HG02970 (cell line): ENCODE results near the gene CDKN2B-AS1.

ENCODE experiments used
- ATAC-seq: cut with Tn5 transposase; IDR thresholded peaks from one replicate; pipeline ENCODE4 v1.9.1; 2021; ENCODE audit warnings: mild to moderate bottlenecking, moderate library complexity, moderate number of reproducible peaks; ENCODE audit not compliant: unreplicated experiment, low FRiP score

CDKN2B-AS1 gene

GRCh38 chr9:22112870-22113821 lies 118.6 kb downstream of the CDKN2B-AS1 start:
- no peak for ATAC-seq

- no peak for ATAC-seq
Measured at GRCh38 chr9:22114956-22115355, 120.4 kb downstream of the CDKN2B-AS1 start.

GRCh38 chr9:22116758-22117157 lies 122.2 kb downstream of the CDKN2B-AS1 start:
- ATAC-seq: no peak

- no peak for ATAC-seq
Measured at GRCh38 chr9:22117511-22118384, 123.2 kb downstream of the CDKN2B-AS1 start.

GRCh38 chr9:22118810-22119521 lies 124.4 kb downstream of the CDKN2B-AS1 start:
- no peak for ATAC-seq

- no peak for ATAC-seq
Measured at GRCh38 chr9:22119522-22120158, 125.0 kb downstream of the CDKN2B-AS1 start.

GRCh38 chr9:22120159-22120549 lies 125.6 kb downstream of the CDKN2B-AS1 start:
- no peak for ATAC-seq

GRCh38 chr9:22120595-22120994 lies 126.0 kb downstream of the CDKN2B-AS1 start:
- no peak for ATAC-seq

- no peak for ATAC-seq
Measured at GRCh38 chr9:22124263-22125011, 129.8 kb downstream of the CDKN2B-AS1 start.

GRCh38 chr9:22129133-22129532 lies 134.5 kb downstream of the CDKN2B-AS1 start:
- ATAC-seq: no peak

- ATAC-seq: no peak
Measured at GRCh38 chr9:22129633-22130032, 135.0 kb downstream of the CDKN2B-AS1 start.

- no peak for ATAC-seq
Measured at GRCh38 chr9:22131817-22132216, 137.2 kb downstream of the CDKN2B-AS1 start.

DNA sequence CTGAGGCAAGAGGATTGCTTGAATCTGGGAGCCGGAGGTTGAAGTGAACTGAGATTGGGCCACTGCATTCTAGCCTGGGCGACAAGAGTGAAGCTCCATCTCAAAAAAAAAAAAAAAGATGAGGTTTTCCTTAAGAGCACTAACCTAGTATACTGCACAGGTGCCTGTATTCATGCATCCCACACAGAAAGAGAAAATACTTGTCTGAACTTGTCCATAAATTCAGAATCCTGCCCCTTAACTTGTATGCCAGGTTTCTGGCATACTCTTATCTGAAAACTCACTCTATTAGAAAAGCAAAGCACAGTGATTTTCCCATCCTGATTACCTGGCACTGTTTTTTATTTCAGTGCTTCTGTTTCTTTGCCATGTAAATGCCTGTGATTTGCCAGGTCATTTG lies 139.8 kb downstream of the CDKN2B-AS1 start:
- ATAC-seq: no peak

DNA sequence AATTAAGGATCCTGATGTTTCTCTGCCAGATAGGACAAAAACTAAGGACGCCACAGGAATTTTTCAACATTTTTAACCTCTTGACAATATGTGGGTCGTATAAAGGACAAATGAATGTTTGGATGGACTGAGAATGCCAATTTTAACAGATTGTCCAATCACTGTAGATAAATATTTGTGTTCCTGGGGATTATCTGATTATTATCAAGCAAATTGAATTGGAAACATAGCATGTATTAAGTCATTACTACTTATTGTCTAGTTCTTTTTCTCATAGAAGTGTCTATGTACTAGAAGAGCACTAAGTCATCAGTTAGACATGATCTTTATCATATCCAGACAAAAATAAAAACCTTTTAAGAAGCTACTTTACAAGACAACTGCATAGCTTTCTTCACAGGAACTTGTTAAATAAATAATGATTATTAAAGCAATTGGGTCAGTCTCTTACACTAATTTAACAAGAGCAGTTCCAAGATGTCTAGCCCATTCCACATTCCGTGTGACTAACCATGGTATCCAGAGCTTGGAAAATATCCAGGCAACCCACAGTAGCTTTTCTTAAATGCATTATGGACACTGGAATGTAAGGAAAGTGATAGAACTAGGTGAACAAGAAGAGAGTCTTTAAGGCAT lies 142.0 kb downstream of the CDKN2B-AS1 start:
- no peak for ATAC-seq

DNA sequence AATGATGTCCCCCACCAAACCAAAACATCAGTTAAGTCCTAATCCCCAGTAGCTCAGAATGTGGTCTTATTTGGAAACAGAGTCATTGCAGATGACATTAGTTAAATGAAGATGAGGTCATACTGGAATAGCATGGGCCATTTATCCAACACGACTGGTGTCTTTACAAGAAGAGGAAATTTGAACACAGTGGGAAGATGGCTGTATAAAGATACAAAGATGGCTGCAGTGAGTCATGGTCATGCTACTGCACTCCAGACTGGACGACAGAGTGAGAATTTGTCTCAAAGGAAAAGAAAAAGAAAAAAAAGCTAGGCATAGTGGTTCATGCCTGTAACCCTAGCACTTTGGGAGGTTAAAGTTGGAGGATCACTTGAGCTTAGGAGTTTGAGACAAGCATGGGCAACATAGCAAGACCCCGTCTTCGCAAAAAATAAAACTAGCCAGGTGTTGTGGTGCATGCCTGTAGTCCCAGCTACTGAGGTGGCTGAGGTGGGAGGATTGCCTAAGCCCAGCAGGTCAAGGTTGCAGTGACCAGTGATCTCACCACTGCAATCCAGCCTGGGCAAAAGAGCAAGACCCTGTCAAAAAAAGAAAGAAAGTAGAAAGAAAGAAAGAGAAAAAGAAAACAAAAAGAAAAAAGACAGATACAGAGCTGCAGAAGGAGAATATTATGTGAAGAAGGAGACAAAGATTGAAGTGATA lies 144.5 kb downstream of the CDKN2B-AS1 start:
- ATAC-seq: no peak

GRCh38 chr9:22141908-22142307 lies 147.3 kb downstream of the CDKN2B-AS1 start:
- no peak for ATAC-seq

DNA sequence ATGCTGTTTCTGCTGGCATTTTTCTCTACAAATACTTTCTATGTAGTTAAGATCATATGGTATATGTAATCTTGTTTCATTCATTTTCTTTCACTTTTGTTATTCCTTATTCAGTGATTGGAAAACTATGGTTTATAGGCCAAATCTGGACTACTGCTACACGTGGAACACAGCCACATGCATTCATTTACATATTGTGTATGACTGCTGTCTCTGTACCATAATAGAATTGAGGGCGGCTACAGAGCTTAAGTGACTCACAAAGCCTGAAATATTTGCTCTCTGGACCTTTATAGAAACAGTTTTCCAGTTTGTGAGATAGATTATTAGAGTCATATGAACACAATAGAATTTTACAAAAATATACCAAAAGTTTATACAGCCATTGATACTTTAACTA lies 148.1 kb downstream of the CDKN2B-AS1 start:
- ATAC-seq: no peak
